ENCODE results near the gene SPACA9. TPM values are rescaled to one million over a fixed set of nuclear protein-coding genes. Genes with fewer than 3 reads are reported as not detected.
A peak's percentile ranks its signal among the peaks of the same experiment; 100 is the strongest.

The SPACA9 gene
- total RNA-seq, 1 donor from 2014 or later, result 5.7 TPM

GRCh38 chr9:132894862-132895835, 16.5 kb downstream of the SPACA9 start:
- H3K36me3 ChIP-seq, result peaks cover 68% of the 10 kb centered on the region
- TF ChIP-seq, protein P1, sequence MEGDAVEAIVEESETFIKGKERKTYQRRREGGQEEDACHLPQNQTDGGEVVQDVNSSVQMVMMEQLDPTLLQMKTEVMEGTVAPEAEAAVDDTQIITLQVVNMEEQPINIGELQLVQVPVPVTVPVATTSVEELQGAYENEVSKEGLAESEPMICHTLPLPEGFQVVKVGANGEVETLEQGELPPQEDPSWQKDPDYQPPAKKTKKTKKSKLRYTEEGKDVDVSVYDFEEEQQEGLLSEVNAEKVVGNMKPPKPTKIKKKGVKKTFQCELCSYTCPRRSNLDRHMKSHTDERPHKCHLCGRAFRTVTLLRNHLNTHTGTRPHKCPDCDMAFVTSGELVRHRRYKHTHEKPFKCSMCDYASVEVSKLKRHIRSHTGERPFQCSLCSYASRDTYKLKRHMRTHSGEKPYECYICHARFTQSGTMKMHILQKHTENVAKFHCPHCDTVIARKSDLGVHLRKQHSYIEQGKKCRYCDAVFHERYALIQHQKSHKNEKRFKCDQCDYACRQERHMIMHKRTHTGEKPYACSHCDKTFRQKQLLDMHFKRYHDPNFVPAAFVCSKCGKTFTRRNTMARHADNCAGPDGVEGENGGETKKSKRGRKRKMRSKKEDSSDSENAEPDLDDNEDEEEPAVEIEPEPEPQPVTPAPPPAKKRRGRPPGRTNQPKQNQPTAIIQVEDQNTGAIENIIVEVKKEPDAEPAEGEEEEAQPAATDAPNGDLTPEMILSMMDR (IDR thresholded peaks at IDR 0.05; ENCODE audit: borderline replicate concordance), result no peak
- intact Hi-C loops (cut with micrococcal nuclease), result no loop called here
- H3K4me1 ChIP-seq, result peaks cover 10% of the 10 kb centered on the region
- no peak overlapping the region for H3K4me3 ChIP-seq
- H3K27ac ChIP-seq (replicated peaks), result no peak overlapping the region
- no peaks in the 10 kb centered on the region for H3K27me3 ChIP-seq (ENCODE audit: low read depth)
- no peak for DNase-seq
- no peaks in the 10 kb centered on the region for H3K9me3 ChIP-seq (replicated peaks)

DNA sequence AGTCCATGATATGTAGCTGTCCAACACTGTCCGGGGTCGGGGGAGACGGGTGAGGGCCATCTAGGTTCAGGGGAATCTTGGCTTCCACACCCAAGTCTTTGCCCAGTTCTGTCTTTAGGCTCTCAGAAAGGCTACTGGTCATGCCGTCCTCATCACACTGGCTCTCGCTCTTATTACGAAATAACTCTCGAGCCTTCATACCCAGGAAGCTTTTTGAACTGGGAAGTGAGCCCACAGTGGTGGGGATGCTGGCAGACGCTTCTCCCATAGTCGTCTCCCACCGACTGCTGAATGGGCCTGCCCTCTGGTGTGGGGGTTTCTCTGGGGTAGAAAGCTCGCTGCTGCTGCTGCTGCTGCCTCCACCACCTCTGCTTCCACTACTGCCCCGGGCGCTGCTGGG, 17.6 kb downstream of the SPACA9 start:
- Histone ChIP-seq H3K4me3 (no peak overlapping the region), H3K27me3 (ENCODE audit: low read depth) (no peaks in the 10 kb centered on the region), H3K4me1 (peaks cover 10% of the 10 kb centered on the region), H3K36me3 (peaks cover 79% of the 10 kb centered on the region), H3K9me3 (replicated peaks) (no peaks in the 10 kb centered on the region), H3K27ac (replicated peaks) (peak overlapping the region; percentile 57)
- no peak for DNase-seq
- intact Hi-C loops (cut with micrococcal nuclease), result no loop called here
- TF ChIP-seq, protein P1 (IDR thresholded peaks at IDR 0.05; ENCODE audit: borderline replicate concordance), result no peak

GRCh38 chr9:132896906-132897305, 18.2 kb downstream of the SPACA9 start:
- no peak overlapping the region for H3K4me3 ChIP-seq
- H3K9me3 ChIP-seq (replicated peaks), result no peaks in the 10 kb centered on the region
- intact Hi-C loops (cut with micrococcal nuclease), result no loop called here
- DNase-seq, result no peak
- TF ChIP-seq, protein P1 (IDR thresholded peaks at IDR 0.05; ENCODE audit: borderline replicate concordance), result no peak
- H3K36me3 ChIP-seq, result peaks cover 83% of the 10 kb centered on the region
- H3K4me1 ChIP-seq, result peaks cover 11% of the 10 kb centered on the region
- no peaks in the 10 kb centered on the region for H3K27me3 ChIP-seq (ENCODE audit: low read depth)
- peak overlapping the region; percentile 57 for H3K27ac ChIP-seq (replicated peaks)

DNA sequence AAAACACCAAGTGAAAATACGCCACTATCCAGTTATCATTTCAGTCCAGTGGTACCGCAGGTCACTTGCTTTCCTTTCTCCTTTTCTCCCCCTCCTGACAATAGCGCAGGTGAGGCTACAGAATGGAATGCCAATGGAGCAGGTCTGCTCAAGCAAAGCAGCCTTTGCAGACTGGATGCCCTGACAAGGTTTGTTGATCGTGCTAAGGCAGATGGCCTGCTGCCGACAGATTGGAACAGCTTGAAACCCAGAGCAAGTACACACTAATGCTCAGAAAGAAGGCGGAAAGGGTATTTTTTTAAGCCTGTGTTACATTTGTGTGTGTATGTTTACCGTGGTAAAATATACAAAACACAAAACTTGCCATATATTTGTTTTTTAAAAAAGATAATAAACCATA, 19.4 kb downstream of the SPACA9 start:
- intact Hi-C loops (cut with micrococcal nuclease), result no loop called here
- TF ChIP-seq, protein P1 (IDR thresholded peaks at IDR 0.05; ENCODE audit: borderline replicate concordance), result no peak
- Histone ChIP-seq H3K27ac (replicated peaks) (no peak overlapping the region), H3K9me3 (replicated peaks) (no peaks in the 10 kb centered on the region), H3K4me1 (peaks cover 20% of the 10 kb centered on the region), H3K4me3 (no peak overlapping the region), H3K36me3 (peaks cover 78% of the 10 kb centered on the region), H3K27me3 (ENCODE audit: low read depth) (no peaks in the 10 kb centered on the region)
- DNase-seq, result no peak

DNA sequence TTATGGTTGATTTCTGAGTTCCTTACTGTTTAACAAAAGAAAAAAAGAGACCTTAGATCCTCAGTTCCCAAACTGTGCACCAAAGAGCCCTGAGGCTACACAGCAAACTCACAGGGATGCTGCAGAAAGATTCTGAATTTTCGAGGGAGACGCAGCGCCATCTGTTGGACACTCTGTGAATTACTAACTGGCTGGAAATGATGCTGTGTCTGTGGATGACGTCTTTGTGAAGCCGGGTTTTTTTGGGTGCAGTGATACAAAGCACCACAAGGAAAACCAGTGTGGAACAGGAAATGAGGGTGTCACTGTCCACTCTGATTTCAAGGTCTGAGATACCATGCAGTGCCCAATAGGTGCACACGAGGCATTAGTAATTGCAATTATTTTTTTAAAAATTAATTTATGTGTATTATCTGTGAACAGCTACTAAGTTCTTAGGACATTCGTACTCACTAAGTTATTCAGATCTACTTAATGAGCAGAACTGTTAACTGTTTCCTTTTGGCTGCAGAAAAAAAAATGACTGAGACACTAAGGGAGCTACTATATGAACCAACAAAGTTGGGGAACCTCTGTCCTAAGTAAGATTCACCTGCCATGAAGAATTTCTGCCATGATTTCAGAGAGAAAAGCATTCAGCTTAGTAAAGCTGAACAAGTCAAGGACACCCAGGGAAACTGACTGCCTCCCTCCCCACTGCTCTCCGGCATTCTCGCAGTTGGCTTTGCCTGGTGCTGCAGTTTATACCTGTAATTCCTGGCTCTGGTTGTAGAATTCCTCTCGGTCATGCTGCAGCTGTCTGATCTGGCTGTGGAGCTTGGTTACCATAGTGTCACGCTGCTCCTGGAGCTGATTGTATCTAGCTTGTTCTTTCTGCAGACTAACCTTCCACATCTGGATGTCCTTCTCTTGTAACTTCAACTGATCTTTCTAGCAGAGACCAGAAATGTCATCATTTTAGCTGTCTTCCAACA, 23.4 kb downstream of the SPACA9 start:
- intact Hi-C loops (cut with micrococcal nuclease), result no loop called here
- Histone ChIP-seq H3K4me3 (no peak overlapping the region), H3K4me1 (peaks cover 19% of the 10 kb centered on the region), H3K36me3 (peaks cover 86% of the 10 kb centered on the region), H3K27ac (replicated peaks) (peak overlapping the region; percentile 13), H3K9me3 (replicated peaks) (no peaks in the 10 kb centered on the region), H3K27me3 (ENCODE audit: low read depth) (no peaks in the 10 kb centered on the region)
- TF ChIP-seq, protein P1 (IDR thresholded peaks at IDR 0.05; ENCODE audit: borderline replicate concordance), result peak; percentile 95
- DNase-seq, result peak; percentile 35
